Measurements from ENCODE around the gene GCNT3. TPM values are rescaled to one million over a fixed set of nuclear protein-coding genes. Genes with fewer than 3 reads are reported as not detected.

GCNT3 gene
- total and polyA plus RNA-seq, 2 of the 8 experiments (the other 6 are each of a cell fraction or from before 2014, with no cell fraction given), result not detected

GRCh38 chr15:59649603-59650002 is 38.0 kb downstream of the GCNT3 start (continued):
- TF ChIP-seq SP1 (IDR thresholded peaks at IDR 0.05; ENCODE audit: low read depth, low read length) (no peak), POLR2A (IDR thresholded peaks at IDR 0.05; ENCODE audit: control extremely low read depth in 1 of 2, low read depth in 2 of 2, low read length in 2 of 2) (no peak), CHD1 (IDR thresholded peaks at IDR 0.05; ENCODE audit: low read depth, low read length) (no peak), SUZ12 (IDR thresholded peaks at IDR 0.05; ENCODE audit: low read length) (no peak)
